ENCODE results near the gene TMPRSS6. TPM values are rescaled to one million over a fixed set of nuclear protein-coding genes. Genes with fewer than 3 reads are reported as not detected.

TMPRSS6 gene
- total RNA-seq, 1 experiment from 2014 or later: 0.39 TPM

- no TSS peak for BruUV-seq (replicated peaks)
- H3K9me3 ChIP-seq (ENCODE audit: control insufficient read depth in 1 of 2, insufficient read depth in 1 of 2, low read depth in 1 of 2, low read length in 2 of 2): no peaks in the 10 kb centered on the region
- H4K20me1 ChIP-seq (ENCODE audit: insufficient read depth): no peaks in the 10 kb centered on the region
- no peak overlapping the region for H2AFZ ChIP-seq (ENCODE audit: low read depth, low read length, poor library complexity, severe bottlenecking)
- no peak overlapping the region for H3K4me3 ChIP-seq (replicated peaks in 1 of 2; ENCODE audit: low read depth in 1 of 2, low read length in 2 of 2)
- H3K9ac ChIP-seq (ENCODE audit: low read length): no peak overlapping the region
- no peaks in the 10 kb centered on the region for H3K9me2 ChIP-seq (ENCODE audit: insufficient read depth)
- intact Hi-C loops (cut with micrococcal nuclease): no loop called here
- no peaks in the 10 kb centered on the region for H3K36me3 ChIP-seq (ENCODE audit: control insufficient read depth in 1 of 2, insufficient read depth in 2 of 2, low read length in 2 of 2)
- TF ChIP-seq ZFX (IDR thresholded peaks at IDR 0.05) (no peak), POLR2AphosphoS5 (IDR thresholded peaks at IDR 0.05; ENCODE audit: low read depth, low read length) (no peak), EGR1 (IDR thresholded peaks at IDR 0.05; ENCODE audit: low read depth) (no peak), SRF (IDR thresholded peaks at IDR 0.05; ENCODE audit: low read depth) (no peak), FOSL1 (IDR thresholded peaks at IDR 0.05; ENCODE audit: low read depth) (no peak), SIN3A (IDR thresholded peaks at IDR 0.05; ENCODE audit: low read depth) (no peak), CTCF (IDR thresholded peaks at IDR 0.05 in 2 of 3, conservative IDR thresholded peaks at IDR 0.05 in 1 of 3; ENCODE audit: borderline replicate concordance in 1 of 3, insufficient read depth in 1 of 3, low read depth in 2 of 3, low read length in 2 of 3) (no peak), TCF7L2 (IDR thresholded peaks at IDR 0.05; ENCODE audit: borderline replicate concordance, extremely low read depth, insufficient read depth, insufficient read length) (no peak), SP1 (IDR thresholded peaks at IDR 0.05; ENCODE audit: low read depth) (no peak), MAX (IDR thresholded peaks at IDR 0.05) (no peak), CBX3 (IDR thresholded peaks at IDR 0.05; ENCODE audit: low read depth) (no peak), POLR2A (IDR thresholded peaks at IDR 0.05; ENCODE audit: borderline replicate concordance, extremely low read depth, insufficient read depth, insufficient read length) (no peak), REST (IDR thresholded peaks at IDR 0.05; ENCODE audit: low read depth) (no peak), ATF3 (IDR thresholded peaks at IDR 0.05) (no peak), ZNF274 (IDR thresholded peaks at IDR 0.05; ENCODE audit: low read depth, low read length) (no peak), EZH2 (IDR thresholded peaks at IDR 0.05) (no peak), CEBPB (IDR thresholded peaks at IDR 0.05; ENCODE audit: low read depth) (no peak), YY1 (IDR thresholded peaks at IDR 0.05; ENCODE audit: extremely low read depth, insufficient replicate concordance, low read depth, low read length) (no peak), JUND (IDR thresholded peaks at IDR 0.05) (no peak)
- DNase-seq (ENCODE audit: low read depth, low spot score) (no peak), ATAC-seq (no peak)
- no peak overlapping the region for H3K27ac ChIP-seq (ENCODE audit: low read depth, low read length)
- no peaks in the 10 kb centered on the region for H3K4me1 ChIP-seq (ENCODE audit: control insufficient read depth in 1 of 2, insufficient read depth in 2 of 2, low read length in 2 of 2)
- CTCF ChIA-PET: no interaction called here
- no peaks in the 10 kb centered on the region for H3K79me2 ChIP-seq (ENCODE audit: insufficient read depth, low read length)
- no peaks in the 10 kb centered on the region for H3K27me3 ChIP-seq (ENCODE audit: insufficient read depth, low read length)
- RAD21 ChIA-PET (ENCODE audit: low non-redundant PET in 1 of 2, low total read pairs in 2 of 2, uncharacterized antibody in 2 of 2, unreplicated experiment in 2 of 2): no interaction called here
- no peak overlapping the region for H3K4me2 ChIP-seq (ENCODE audit: low read length)
- POLR2A ChIA-PET: no interaction called here
Measured at GRCh38 chr22:37146051-37146385, 36.5 kb upstream of the TMPRSS6 start.

Data from HCT116 (cell line).